Panc1 (cell line): ENCODE measurements around the gene CD5L.

ENCODE experiments used
- POLR2AphosphoS5 ChIP-seq: IDR thresholded peaks from 2 replicates; pipeline ENCODE4 v1.6.1; 2012; ENCODE audit warnings: mild to moderate bottlenecking, low read depth, low read length, moderate library complexity
- TF ChIP-seq, protein P1 (sequence below): fragments of 450-650 bp; IDR thresholded peaks from 2 replicates; pipeline ENCODE4 v1.5.1; 2017; ENCODE audit warnings: mild to moderate bottlenecking

DNA sequence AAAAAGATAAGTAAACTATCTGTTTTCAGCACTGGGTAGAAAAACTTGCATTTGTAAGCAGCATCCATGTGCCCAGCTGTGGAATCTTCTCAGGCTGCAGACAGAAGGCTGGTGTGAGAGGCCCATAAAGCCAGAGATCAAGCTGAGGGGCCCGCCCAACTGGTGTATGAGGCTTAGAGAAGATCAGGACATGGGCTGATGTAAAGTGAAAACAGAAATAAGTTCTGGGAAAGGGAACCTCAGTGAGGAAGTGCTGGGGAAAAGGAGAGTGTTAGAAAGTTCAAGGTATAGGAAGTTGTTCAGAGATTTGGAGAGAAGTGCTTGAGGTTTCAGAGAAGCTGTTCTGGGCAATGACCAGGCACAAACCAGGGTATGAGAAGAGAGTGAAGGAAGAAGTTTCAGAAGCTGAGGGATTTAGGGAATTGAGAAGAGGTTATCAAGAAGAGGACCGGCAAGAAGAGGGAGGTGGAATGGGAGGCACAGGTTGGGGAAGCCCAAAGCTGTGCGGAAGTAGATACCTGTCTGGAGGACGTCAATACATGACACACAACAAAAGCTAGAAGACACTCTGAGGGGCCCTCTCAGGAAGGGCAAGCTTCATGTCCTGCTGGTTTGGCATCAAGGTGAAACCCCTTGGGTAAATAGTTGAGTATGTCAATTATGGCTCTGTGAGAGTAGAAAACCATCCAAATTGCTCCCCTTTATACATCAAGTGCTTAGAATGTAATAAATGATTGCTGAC is 2.7 kb upstream of the CD5L start:
- TF ChIP-seq, protein P1, sequence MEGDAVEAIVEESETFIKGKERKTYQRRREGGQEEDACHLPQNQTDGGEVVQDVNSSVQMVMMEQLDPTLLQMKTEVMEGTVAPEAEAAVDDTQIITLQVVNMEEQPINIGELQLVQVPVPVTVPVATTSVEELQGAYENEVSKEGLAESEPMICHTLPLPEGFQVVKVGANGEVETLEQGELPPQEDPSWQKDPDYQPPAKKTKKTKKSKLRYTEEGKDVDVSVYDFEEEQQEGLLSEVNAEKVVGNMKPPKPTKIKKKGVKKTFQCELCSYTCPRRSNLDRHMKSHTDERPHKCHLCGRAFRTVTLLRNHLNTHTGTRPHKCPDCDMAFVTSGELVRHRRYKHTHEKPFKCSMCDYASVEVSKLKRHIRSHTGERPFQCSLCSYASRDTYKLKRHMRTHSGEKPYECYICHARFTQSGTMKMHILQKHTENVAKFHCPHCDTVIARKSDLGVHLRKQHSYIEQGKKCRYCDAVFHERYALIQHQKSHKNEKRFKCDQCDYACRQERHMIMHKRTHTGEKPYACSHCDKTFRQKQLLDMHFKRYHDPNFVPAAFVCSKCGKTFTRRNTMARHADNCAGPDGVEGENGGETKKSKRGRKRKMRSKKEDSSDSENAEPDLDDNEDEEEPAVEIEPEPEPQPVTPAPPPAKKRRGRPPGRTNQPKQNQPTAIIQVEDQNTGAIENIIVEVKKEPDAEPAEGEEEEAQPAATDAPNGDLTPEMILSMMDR: no peak
- TF ChIP-seq POLR2AphosphoS5: no peak
